ENCODE measurements around the gene RIN1. TPM values are rescaled to one million over a fixed set of nuclear protein-coding genes. Genes with fewer than 3 reads are reported as not detected.
"Not testable (repeated sequence)": the region's sequence is repeated elsewhere in the genome, so short reads cannot be mapped to it uniquely, and the experiment has no call there.

Gene RIN1
- total RNA-seq = 16.0 TPM

GRCh38 chr11:66336234-66337102, at the start of gene RIN1:
Gene RIN1 (minus strand): TSS chr11:66336434. CDS start chr11:66336402, 32 bp downstream.
- DNase-seq (ENCODE audit: low spot score) = peak; percentile 60

- not testable (repeated sequence) for DNase-seq (ENCODE audit: low spot score)
Measured at GRCh38 chr11:66384316-66384715, 48.1 kb upstream of the RIN1 start.

GRCh38 chr11:66380264-66380663, 44.0 kb upstream of the RIN1 start:
- not testable (repeated sequence) for DNase-seq (ENCODE audit: low spot score)

GRCh38 chr11:66373690-66374287, 37.6 kb upstream of the RIN1 start:
- DNase-seq (ENCODE audit: low spot score) = not testable (repeated sequence)

GRCh38 chr11:66373265-66373664, 37.0 kb upstream of the RIN1 start:
- DNase-seq (ENCODE audit: low spot score) = no peak

- peak; percentile 68 for DNase-seq (ENCODE audit: low spot score)
Measured at GRCh38 chr11:66371627-66372415, 35.6 kb upstream of the RIN1 start, which contains the start of gene SLC29A2. Gene SLC29A2 (minus strand): TSS chr11:66371760. CDS start chr11:66371591, 169 bp downstream.

- no peak for DNase-seq (ENCODE audit: low spot score)
Measured at GRCh38 chr11:66369073-66369894, 33.0 kb upstream of the RIN1 start.

- no peak for DNase-seq (ENCODE audit: low spot score)
Measured at GRCh38 chr11:66368484-66368883, 32.2 kb upstream of the RIN1 start.

- DNase-seq (ENCODE audit: low spot score) = no peak
Measured at GRCh38 chr11:66367561-66368312, 31.5 kb upstream of the RIN1 start.

- DNase-seq (ENCODE audit: low spot score) = no peak
Measured at GRCh38 chr11:66366844-66367477, 30.7 kb upstream of the RIN1 start.

GRCh38 chr11:66365711-66366619, 29.7 kb upstream of the RIN1 start:
- no peak for DNase-seq (ENCODE audit: low spot score)

- no peak for DNase-seq (ENCODE audit: low spot score)
Measured at GRCh38 chr11:66365166-66365565, 28.9 kb upstream of the RIN1 start.

- no peak for DNase-seq (ENCODE audit: low spot score)
Measured at GRCh38 chr11:66363805-66364535, 27.7 kb upstream of the RIN1 start.

GRCh38 chr11:66363187-66363601, 27.0 kb upstream of the RIN1 start:
- DNase-seq (ENCODE audit: low spot score) = no peak

GRCh38 chr11:66362481-66363147, 26.4 kb upstream of the RIN1 start:
- DNase-seq (ENCODE audit: low spot score) = no peak

- no peak for DNase-seq (ENCODE audit: low spot score)
Measured at GRCh38 chr11:66361502-66361941, 25.3 kb upstream of the RIN1 start.

GRCh38 chr11:66360406-66361073, 24.3 kb upstream of the RIN1 start:
- DNase-seq (ENCODE audit: low spot score) = no peak
